ENCODE results near the gene SREBF2. TPM values are rescaled to one million over a fixed set of nuclear protein-coding genes. Genes with fewer than 3 reads are reported as not detected.

Gene SREBF2
- total RNA-seq, 1 donor: 47.9 TPM

- no peaks in the 10 kb centered on the region for H3K9me3 ChIP-seq (ENCODE audit: low read depth, low read length)
- peaks cover 54% of the 10 kb centered on the region for H3K27me3 ChIP-seq (ENCODE audit: insufficient read depth, low read length)
- H3K4me3 ChIP-seq (ENCODE audit: low read length): no peak overlapping the region
- peaks cover 52% of the 10 kb centered on the region for H3K4me1 ChIP-seq (ENCODE audit: insufficient read depth, low read length)
Measured at GRCh38 chr22:41912338-41913039, 79.6 kb downstream of the SREBF2 start.

- Histone ChIP-seq H3K4me3 (ENCODE audit: low read length) (no peak overlapping the region), H3K27me3 (ENCODE audit: insufficient read depth, low read length) (peaks cover 54% of the 10 kb centered on the region), H3K4me1 (ENCODE audit: insufficient read depth, low read length) (peaks cover 53% of the 10 kb centered on the region), H3K9me3 (ENCODE audit: low read depth, low read length) (no peaks in the 10 kb centered on the region)
Measured at GRCh38 chr22:41913040-41913719, 80.3 kb downstream of the SREBF2 start.

GRCh38 chr22:41913842-41914534 lies 81.1 kb downstream of the SREBF2 start:
- Histone ChIP-seq H3K9me3 (ENCODE audit: low read depth, low read length) (no peaks in the 10 kb centered on the region), H3K4me1 (ENCODE audit: insufficient read depth, low read length) (peaks cover 53% of the 10 kb centered on the region), H3K4me3 (ENCODE audit: low read length) (no peak overlapping the region), H3K27me3 (ENCODE audit: insufficient read depth, low read length) (peaks cover 54% of the 10 kb centered on the region)

GRCh38 chr22:41914611-41915034 lies 81.7 kb downstream of the SREBF2 start:
- Histone ChIP-seq H3K4me3 (ENCODE audit: low read length) (peak overlapping the region; percentile 12), H3K27me3 (ENCODE audit: insufficient read depth, low read length) (peaks cover 49% of the 10 kb centered on the region), H3K4me1 (ENCODE audit: insufficient read depth, low read length) (peaks cover 53% of the 10 kb centered on the region), H3K9me3 (ENCODE audit: low read depth, low read length) (no peaks in the 10 kb centered on the region)

- Histone ChIP-seq H3K27me3 (ENCODE audit: insufficient read depth, low read length) (peaks cover 49% of the 10 kb centered on the region), H3K4me3 (ENCODE audit: low read length) (peak within 1 kb of the TSS; percentile 12), H3K4me1 (ENCODE audit: insufficient read depth, low read length) (peaks cover 53% of the 10 kb centered on the region)
Measured at GRCh38 chr22:41915035-41915785, 82.3 kb downstream of the SREBF2 start, which contains the start of gene SHISA8. SHISA8 (minus strand) TSS chr22:41915074; CDS start chr22:41914667, 407 bp downstream.

GRCh38 chr22:41915786-41916493 lies 83.0 kb downstream of the SREBF2 start:
- Histone ChIP-seq H3K4me3 (ENCODE audit: low read length) (no peak overlapping the region), H3K27me3 (ENCODE audit: insufficient read depth, low read length) (peaks cover 44% of the 10 kb centered on the region), H3K9me3 (ENCODE audit: low read depth, low read length) (no peaks in the 10 kb centered on the region), H3K4me1 (ENCODE audit: insufficient read depth, low read length) (peaks cover 53% of the 10 kb centered on the region)

More at GRCh38 chr22:41915035-41915785, 82.3 kb downstream of the SREBF2 start, which contains the start of gene SHISA8:
- H3K9me3 ChIP-seq (ENCODE audit: low read depth, low read length): no peaks in the 10 kb centered on the region

GRCh38 chr22:41916745-41917358 lies 83.9 kb downstream of the SREBF2 start:
- Histone ChIP-seq H3K4me3 (ENCODE audit: low read length) (no peak overlapping the region), H3K27me3 (ENCODE audit: insufficient read depth, low read length) (peaks cover 35% of the 10 kb centered on the region), H3K4me1 (ENCODE audit: insufficient read depth, low read length) (peaks cover 50% of the 10 kb centered on the region), H3K9me3 (ENCODE audit: low read depth, low read length) (no peaks in the 10 kb centered on the region)

GRCh38 chr22:41917375-41917902 lies 84.5 kb downstream of the SREBF2 start:
- peaks cover 50% of the 10 kb centered on the region for H3K4me1 ChIP-seq (ENCODE audit: insufficient read depth, low read length)
- peaks cover 29% of the 10 kb centered on the region for H3K27me3 ChIP-seq (ENCODE audit: insufficient read depth, low read length)
- no peak overlapping the region for H3K4me3 ChIP-seq (ENCODE audit: low read length)
- no peaks in the 10 kb centered on the region for H3K9me3 ChIP-seq (ENCODE audit: low read depth, low read length)

- peaks cover 50% of the 10 kb centered on the region for H3K4me1 ChIP-seq (ENCODE audit: insufficient read depth, low read length)
- H3K4me3 ChIP-seq (ENCODE audit: low read length): no peak overlapping the region
- peaks cover 22% of the 10 kb centered on the region for H3K27me3 ChIP-seq (ENCODE audit: insufficient read depth, low read length)
- no peaks in the 10 kb centered on the region for H3K9me3 ChIP-seq (ENCODE audit: low read depth, low read length)
Measured at GRCh38 chr22:41917903-41918791, 85.2 kb downstream of the SREBF2 start.

GRCh38 chr22:41919357-41920224 lies 86.7 kb downstream of the SREBF2 start:
- Histone ChIP-seq H3K9me3 (ENCODE audit: low read depth, low read length) (no peaks in the 10 kb centered on the region), H3K27me3 (ENCODE audit: insufficient read depth, low read length) (peaks cover 18% of the 10 kb centered on the region), H3K4me3 (ENCODE audit: low read length) (peak overlapping the region; percentile 38), H3K4me1 (ENCODE audit: insufficient read depth, low read length) (peaks cover 45% of the 10 kb centered on the region)

- Histone ChIP-seq H3K9me3 (ENCODE audit: low read depth, low read length) (no peaks in the 10 kb centered on the region), H3K4me3 (ENCODE audit: low read length) (no peak overlapping the region), H3K27me3 (ENCODE audit: insufficient read depth, low read length) (peaks cover 20% of the 10 kb centered on the region), H3K4me1 (ENCODE audit: insufficient read depth, low read length) (peaks cover 41% of the 10 kb centered on the region)
Measured at GRCh38 chr22:41920271-41920976, 87.5 kb downstream of the SREBF2 start.

- Histone ChIP-seq H3K4me1 (ENCODE audit: insufficient read depth, low read length) (peaks cover 54% of the 10 kb centered on the region), H3K27me3 (ENCODE audit: insufficient read depth, low read length) (peaks cover 10% of the 10 kb centered on the region), H3K4me3 (ENCODE audit: low read length) (no peak overlapping the region), H3K9me3 (ENCODE audit: low read depth, low read length) (no peaks in the 10 kb centered on the region)
Measured at GRCh38 chr22:41922328-41922727, 89.4 kb downstream of the SREBF2 start.

All from mononuclear cell (primary cell).